Loucy (cell line): Measurements from ENCODE around the gene STPG3.

Experiments used
- H2AFZ ChIP-seq: fragments of 200-600 bp; sonication (generic); 2 replicates; pipeline ENCODE4 v1.6.0; 2016; ENCODE audit warnings: antibody characterized with exemption, mild to moderate bottlenecking, low read length, moderate library complexity
- H3F3A ChIP-seq: fragments of 200-600 bp; 2 replicates; pipeline ENCODE4 v1.6.0; 2016; ENCODE audit warnings: antibody characterized with exemption, low read depth, mild to moderate bottlenecking
- H3K27me3 ChIP-seq: fragments of 200-600 bp; sonication (generic); 2 replicates; pipeline ENCODE4 v1.6.1; 2014; ENCODE audit warnings: low read length, mild to moderate bottlenecking; ENCODE audit not compliant: insufficient read depth, poor library complexity, severe bottlenecking
- H3K36me3 ChIP-seq: fragments of 200-600 bp; sonication (generic); 2 replicates; pipeline ENCODE4 v1.6.1; 2016; ENCODE audit warnings: low read length; ENCODE audit not compliant: insufficient read depth
- H3K4me1 ChIP-seq: fragments of 200-600 bp; sonication (generic); 2 replicates; pipeline ENCODE4 v1.5.1; 2014; ENCODE audit warnings: low read length, mild to moderate bottlenecking; ENCODE audit not compliant: insufficient read depth, poor library complexity, severe bottlenecking
- H3K4me2 ChIP-seq: fragments of 200-600 bp; sonication (generic); 2 replicates; pipeline ENCODE4 v1.6.0; 2014; ENCODE audit warnings: antibody characterized with exemption, low read length, low read depth, mild to moderate bottlenecking; ENCODE audit not compliant: poor library complexity, severe bottlenecking
- H3K4me3 ChIP-seq: fragments of 200-600 bp; sonication (generic); 2 replicates; pipeline ENCODE4 v1.5.1; 2014; ENCODE audit warnings: low read length, mild to moderate bottlenecking, mixed read lengths; ENCODE audit not compliant: poor library complexity, severe bottlenecking
- H3K79me2 ChIP-seq: fragments of 200-600 bp; sonication (generic); 2 replicates; pipeline ENCODE4 v1.6.1; 2014; ENCODE audit warnings: low read length; ENCODE audit not compliant: insufficient read depth
- H3K9ac ChIP-seq: fragments of 200-600 bp; sonication (generic); 2 replicates; pipeline ENCODE4 v1.6.0; 2014; ENCODE audit warnings: mild to moderate bottlenecking, low read depth, low read length, moderate library complexity; ENCODE audit not compliant: poor library complexity, severe bottlenecking
- H3K9me2 ChIP-seq: fragments of 200-600 bp; sonication (generic); replicated peaks from 2 replicates; pipeline ENCODE4 v1.6.1; 2016; ENCODE audit warnings: low read depth, low read length, mixed read lengths
- H3K9me3 ChIP-seq: fragments of 200-600 bp; sonication (generic); 2 replicates; pipeline ENCODE4 v1.6.1; 2014; ENCODE audit warnings: mild to moderate bottlenecking, antibody characterized with exemption, low read length, low read depth; ENCODE audit not compliant: insufficient read depth
- H4K20me1 ChIP-seq: fragments of 200-600 bp; sonication (generic); 2 replicates; pipeline ENCODE4 v1.6.0; 2014; ENCODE audit warnings: antibody characterized with exemption, low read length, mild to moderate bottlenecking; ENCODE audit not compliant: insufficient read depth, poor library complexity, severe bottlenecking
- EZH2phosphoT487 ChIP-seq: fragments of 200-600 bp; IDR thresholded peaks from 2 replicates; pipeline ENCODE4 v1.6.1; 2018; ENCODE audit warnings: antibody characterized with exemption, mild to moderate bottlenecking, moderate library complexity, borderline replicate concordance
- TF ChIP-seq, protein P1 (sequence below): fragments of 200-600 bp; sonication (generic); conservative IDR thresholded peaks from 2 replicates; pipeline ENCODE4 v1.5.1; 2014; ENCODE audit warnings: mild to moderate bottlenecking, antibody characterized with exemption, low read length

Gene STPG3

DNA sequence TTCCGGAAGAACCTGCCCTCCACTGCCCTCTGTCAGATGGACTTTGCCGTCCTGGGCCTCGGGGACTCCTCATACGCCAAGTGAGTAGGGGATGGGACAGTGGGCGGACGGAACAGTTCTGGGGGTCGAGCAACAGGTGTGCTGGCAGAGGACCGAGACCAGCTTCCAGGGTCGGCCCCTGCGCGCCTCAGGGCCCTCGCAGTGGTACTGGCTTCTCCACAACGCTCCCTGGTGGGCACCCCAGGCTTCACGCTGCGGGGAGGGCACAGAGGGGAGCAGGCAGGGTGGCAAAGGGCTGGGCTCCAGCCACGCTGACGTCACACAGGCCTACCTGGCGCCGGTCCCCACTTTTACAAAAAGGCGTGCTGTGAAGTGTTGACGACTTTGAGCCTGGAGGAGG is 38.6 kb upstream of the STPG3 start:
- TF ChIP-seq, protein P1, sequence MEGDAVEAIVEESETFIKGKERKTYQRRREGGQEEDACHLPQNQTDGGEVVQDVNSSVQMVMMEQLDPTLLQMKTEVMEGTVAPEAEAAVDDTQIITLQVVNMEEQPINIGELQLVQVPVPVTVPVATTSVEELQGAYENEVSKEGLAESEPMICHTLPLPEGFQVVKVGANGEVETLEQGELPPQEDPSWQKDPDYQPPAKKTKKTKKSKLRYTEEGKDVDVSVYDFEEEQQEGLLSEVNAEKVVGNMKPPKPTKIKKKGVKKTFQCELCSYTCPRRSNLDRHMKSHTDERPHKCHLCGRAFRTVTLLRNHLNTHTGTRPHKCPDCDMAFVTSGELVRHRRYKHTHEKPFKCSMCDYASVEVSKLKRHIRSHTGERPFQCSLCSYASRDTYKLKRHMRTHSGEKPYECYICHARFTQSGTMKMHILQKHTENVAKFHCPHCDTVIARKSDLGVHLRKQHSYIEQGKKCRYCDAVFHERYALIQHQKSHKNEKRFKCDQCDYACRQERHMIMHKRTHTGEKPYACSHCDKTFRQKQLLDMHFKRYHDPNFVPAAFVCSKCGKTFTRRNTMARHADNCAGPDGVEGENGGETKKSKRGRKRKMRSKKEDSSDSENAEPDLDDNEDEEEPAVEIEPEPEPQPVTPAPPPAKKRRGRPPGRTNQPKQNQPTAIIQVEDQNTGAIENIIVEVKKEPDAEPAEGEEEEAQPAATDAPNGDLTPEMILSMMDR: no peak; the same call in 1 of the 2 replicates
- TF ChIP-seq EZH2phosphoT487: no peak
- H3K4me3 ChIP-seq: no peak overlapping the region
- H3K79me2 ChIP-seq: peaks cover 5% of the 10 kb centered on the region; the same call in 1 of the 2 replicates
- H4K20me1 ChIP-seq: no peaks in the 10 kb centered on the region
- H3K4me2 ChIP-seq: no peak overlapping the region
- H3K36me3 ChIP-seq: no peaks in the 10 kb centered on the region
- H3K9me2 ChIP-seq: no peaks in the 10 kb centered on the region
- H3F3A ChIP-seq: no peaks in the 10 kb centered on the region
- H3K9ac ChIP-seq: no peak overlapping the region
- H3K4me1 ChIP-seq: peaks cover 1% of the 10 kb centered on the region
- H2AFZ ChIP-seq: no peak overlapping the region
- no peaks in the 10 kb centered on the region for H3K27me3 ChIP-seq
- no peaks in the 10 kb centered on the region for H3K9me3 ChIP-seq

DNA sequence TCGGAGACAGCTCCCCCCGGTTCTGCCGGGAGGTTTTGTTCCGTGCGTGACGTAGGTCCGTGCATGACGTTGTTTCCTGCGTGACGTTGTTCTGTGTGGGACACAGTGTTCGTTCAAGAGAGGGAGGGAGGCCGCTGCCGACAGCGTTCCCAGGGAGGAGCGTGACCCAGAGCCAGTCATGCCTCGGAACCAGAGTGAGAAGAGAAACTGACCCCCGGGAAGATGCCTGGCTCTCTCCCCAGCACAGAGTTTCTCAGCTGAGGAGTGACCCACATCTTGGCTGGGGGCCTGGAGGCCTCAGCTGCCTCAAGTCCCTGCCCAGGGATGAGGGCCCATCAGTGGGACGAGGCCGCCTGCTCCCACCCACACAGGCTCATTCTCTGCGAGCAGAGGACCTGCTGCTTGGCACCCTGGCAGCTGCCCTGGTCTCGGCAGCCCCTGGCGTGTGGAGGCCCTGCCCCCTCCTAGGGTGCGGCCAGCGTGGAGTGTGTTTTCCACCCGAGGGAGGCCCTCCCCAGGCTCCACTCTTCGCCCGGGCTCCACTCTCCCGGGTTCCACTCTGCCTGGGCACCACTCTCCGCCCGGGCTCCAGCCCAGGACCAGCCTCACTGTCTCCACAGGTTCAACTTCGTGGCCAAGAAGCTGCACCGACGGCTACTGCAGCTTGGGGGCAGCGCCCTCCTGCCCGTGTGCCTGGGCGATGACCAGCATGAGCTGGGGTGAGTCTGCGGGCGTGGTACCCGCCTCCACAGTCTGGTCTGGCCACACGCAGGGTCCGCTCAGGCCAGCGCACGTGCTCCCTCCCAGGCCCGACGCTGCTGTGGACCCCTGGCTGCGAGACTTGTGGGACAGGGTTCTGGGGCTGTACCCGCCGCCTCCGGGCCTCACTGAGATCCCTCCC is 37.7 kb upstream of the STPG3 start:
- Histone ChIP-seq H3K4me2 (no peak overlapping the region), H3K79me2 (no peaks in the 10 kb centered on the region), H2AFZ (no peak overlapping the region), H3K4me3 (no peak overlapping the region), H4K20me1 (no peaks in the 10 kb centered on the region), H3K9me3 (no peaks in the 10 kb centered on the region), H3K9ac (no peak overlapping the region), H3K36me3 (no peaks in the 10 kb centered on the region), H3K27me3 (no peaks in the 10 kb centered on the region), H3F3A (no peaks in the 10 kb centered on the region), H3K9me2 (no peaks in the 10 kb centered on the region), H3K4me1 (no peaks in the 10 kb centered on the region)
- no peak for TF ChIP-seq EZH2phosphoT487
- TF ChIP-seq, protein P1: peak; percentile 25; the same call in 1 of the 2 replicates

DNA sequence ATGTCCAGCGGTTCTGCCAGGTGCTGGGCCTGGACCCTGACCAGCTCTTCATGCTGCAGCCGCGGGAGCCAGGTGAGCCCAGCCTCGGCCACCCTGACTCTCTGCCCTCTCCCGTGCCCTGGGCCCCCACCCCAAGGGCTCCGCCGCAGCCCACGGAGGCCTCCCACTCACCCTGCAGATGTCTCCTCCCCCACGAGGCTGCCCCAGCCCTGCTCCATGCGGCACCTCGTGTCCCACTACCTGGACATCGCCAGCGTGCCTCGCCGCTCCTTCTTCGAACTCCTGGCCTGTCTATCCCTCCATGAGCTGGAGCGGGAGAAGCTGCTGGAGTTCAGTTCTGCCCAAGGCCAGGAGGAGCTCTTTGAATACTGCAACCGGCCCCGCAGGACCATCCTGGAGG is 36.5 kb upstream of the STPG3 start:
- no peak overlapping the region for H3K4me2 ChIP-seq
- H3K9ac ChIP-seq: no peak overlapping the region
- no peak overlapping the region for H3K4me3 ChIP-seq
- TF ChIP-seq, protein P1: no peak
- TF ChIP-seq EZH2phosphoT487: no peak
- H3K9me2 ChIP-seq: no peaks in the 10 kb centered on the region
- H4K20me1 ChIP-seq: no peaks in the 10 kb centered on the region
- H3F3A ChIP-seq: no peaks in the 10 kb centered on the region
- H3K27me3 ChIP-seq: no peaks in the 10 kb centered on the region
- no peaks in the 10 kb centered on the region for H3K36me3 ChIP-seq
- no peak overlapping the region for H2AFZ ChIP-seq
- no peaks in the 10 kb centered on the region for H3K4me1 ChIP-seq
- no peaks in the 10 kb centered on the region for H3K79me2 ChIP-seq
- H3K9me3 ChIP-seq: no peaks in the 10 kb centered on the region
